Neuronal stem cell (in vitro differentiated cells): ENCODE measurements around the gene BAD.

Experiments
- DNase-seq: peaks from one replicate; pipeline ENCODE4 v3.0.0-alpha.2; 2013; ENCODE audit warnings: low spot score
- H2AFZ ChIP-seq: one replicate; pipeline ENCODE4 v1.6.1; 2013; ENCODE audit warnings: mild to moderate bottlenecking, low read length, inconsistent platforms
- H2AK5ac ChIP-seq: 2 replicates; pipeline ENCODE4 v1.6.1; 2013; ENCODE audit warnings: low read depth, mild to moderate bottlenecking, inconsistent platforms, low read length, moderate library complexity, mixed read lengths
- H2BK120ac ChIP-seq: 2 replicates; pipeline ENCODE4 v1.6.1; 2013; ENCODE audit warnings: low read depth, mild to moderate bottlenecking, inconsistent platforms, low read length, moderate library complexity, mixed read lengths
- H2BK12ac ChIP-seq: one replicate; pipeline ENCODE4 v1.6.1; 2013; ENCODE audit warnings: low read length, inconsistent platforms
- H2BK15ac ChIP-seq: 2 replicates; pipeline ENCODE4 v1.6.1; 2013; ENCODE audit warnings: mild to moderate bottlenecking, low read length, inconsistent platforms, mixed read lengths
- H2BK5ac ChIP-seq: one replicate; pipeline ENCODE4 v1.6.1; 2013; ENCODE audit warnings: inconsistent platforms, mild to moderate bottlenecking, low read length, moderate library complexity
- H3K14ac ChIP-seq: one replicate; pipeline ENCODE4 v1.6.1; 2013; ENCODE audit warnings: low read length, inconsistent platforms
- H3K18ac ChIP-seq: 2 replicates; pipeline ENCODE4 v1.6.1; 2013; ENCODE audit warnings: low read length, inconsistent platforms
- H3K23ac ChIP-seq: 2 replicates; pipeline ENCODE4 v1.6.1; 2013; ENCODE audit warnings: low read depth, mild to moderate bottlenecking, mixed read lengths, low read length, inconsistent platforms; ENCODE audit not compliant: poor library complexity
- H3K27ac ChIP-seq: replicated peaks from 3 replicates; pipeline ENCODE4 v1.5.1; 2013; ENCODE audit warnings: low read length, inconsistent platforms
- H3K27me3 ChIP-seq, 3 experiments: 2 replicates each; pipeline ENCODE4 v1.6.1; 2013; ENCODE audit warnings: low read length in 3 of 3, mild to moderate bottlenecking in 2 of 3, inconsistent platforms in 1 of 3, low read depth in 1 of 3, mixed read lengths in 1 of 3, moderate library complexity in 1 of 3; ENCODE audit not compliant: control insufficient read depth in 3 of 3, insufficient read depth in 3 of 3
- H3K36me3 ChIP-seq, 2 donors: replicated peaks in 1 of 2; 2 replicates each; pipeline ENCODE4 v1.6.1; 2013; ENCODE audit warnings: low read length in 2 of 2; ENCODE audit not compliant: control insufficient read depth in 2 of 2, insufficient read depth in 2 of 2
- H3K4ac ChIP-seq: 2 replicates; pipeline ENCODE4 v1.6.1; 2013; ENCODE audit warnings: inconsistent platforms, mild to moderate bottlenecking, low read length, moderate library complexity
- H3K4me1 ChIP-seq, 2 donors: 1 replicate in 1 of 2; 2 replicates in 1 of 2; pipeline ENCODE4 v1.6.1; 2013; ENCODE audit warnings: low read length in 2 of 2, low read depth in 1 of 2; ENCODE audit not compliant: control insufficient read depth in 2 of 2, insufficient read depth in 1 of 2
- H3K4me2 ChIP-seq: one replicate; pipeline ENCODE4 v1.6.1; 2013; ENCODE audit warnings: mild to moderate bottlenecking, low read length, inconsistent platforms; ENCODE audit not compliant: insufficient read depth, poor library complexity, severe bottlenecking
- H3K4me3 ChIP-seq, 2 donors: 2 replicates each; pipeline ENCODE4 v1.5.1; 2013; ENCODE audit warnings: low read length in 2 of 2, mild to moderate bottlenecking in 2 of 2, inconsistent platforms in 1 of 2, moderate library complexity in 1 of 2
- H3K79me1 ChIP-seq: one replicate; pipeline ENCODE4 v1.6.1; 2013; ENCODE audit warnings: low read depth, mild to moderate bottlenecking, inconsistent platforms, low read length, moderate library complexity
- H3K9ac ChIP-seq: one replicate; pipeline ENCODE4 v1.6.1; 2013; ENCODE audit warnings: mild to moderate bottlenecking, low read depth, low read length, inconsistent platforms; ENCODE audit not compliant: poor library complexity
- H3K9me3 ChIP-seq, 2 donors: replicated peaks in 1 of 2; 2 replicates each; pipeline versions ENCODE3 to v1.6.1; 2013; ENCODE audit warnings: low read length in 2 of 2, mild to moderate bottlenecking in 2 of 2, inconsistent platforms in 1 of 2, low read depth in 1 of 2, mixed read lengths in 1 of 2, moderate library complexity in 1 of 2; ENCODE audit not compliant: control insufficient read depth in 2 of 2, insufficient read depth in 1 of 2
- H4K8ac ChIP-seq: one replicate; pipeline ENCODE4 v1.6.1; 2013; ENCODE audit warnings: low read depth, mild to moderate bottlenecking, inconsistent platforms, low read length, moderate library complexity
- H4K91ac ChIP-seq: one replicate; pipeline ENCODE4 v1.6.1; 2013; ENCODE audit warnings: low read length, low read depth, mild to moderate bottlenecking, inconsistent platforms; ENCODE audit not compliant: poor library complexity
- WGBS, 2 donors: extraction: QIAGEN DNeasy Blood & Tissue Kit; methylation state at CpG; one replicate each; pipeline ENCODE4 v1.1.7; 2013; ENCODE audit warnings: missing lambda C conversion rate in 2 of 2, mixed read lengths in 1 of 2; ENCODE audit not compliant: insufficient read length in 2 of 2, insufficient replicate concordance in 1 of 2; ENCODE audit errors: extremely low coverage in 2 of 2; 5-methylcytosine and 5-hydroxymethylcytosine counted together

Gene BAD

GRCh38 chr11:64256300-64256699 lies 28.2 kb downstream of the BAD start:
- no peak overlapping the region for H4K91ac ChIP-seq
- peak overlapping the region; percentile 1 for H2BK5ac ChIP-seq
- no peaks in the 10 kb centered on the region for H3K27me3 ChIP-seq
- H4K8ac ChIP-seq, result no peak overlapping the region
- H2BK120ac ChIP-seq, result no peak overlapping the region
- H3K9me3 ChIP-seq, result no peaks in the 10 kb centered on the region
- H2AK5ac ChIP-seq, result no peak overlapping the region
- no peak overlapping the region for H2AFZ ChIP-seq
- peaks cover 2 to 6% of the 10 kb centered on the region in 2 donors for H3K4me1 ChIP-seq
- H2BK15ac ChIP-seq, result no peak overlapping the region
- no peak overlapping the region for H3K14ac ChIP-seq
- no peak overlapping the region for H2BK12ac ChIP-seq
- H3K18ac ChIP-seq, result no peak overlapping the region
- no CpG with 5 or more reads among the region's 15 CpGs for WGBS, 2 donors
- H3K27ac ChIP-seq, result no peak overlapping the region
- no peak overlapping the region for H3K4ac ChIP-seq
- H3K4me3 ChIP-seq, result peak overlapping the region in 1 of 2 donors; percentile 53
- DNase-seq, result no peak
- H3K9ac ChIP-seq, result no peak overlapping the region
- peak overlapping the region; percentile 93 for H3K23ac ChIP-seq
- H3K79me1 ChIP-seq, result peaks cover 2% of the 10 kb centered on the region
- H3K36me3 ChIP-seq, result peaks cover 31 to 63% of the 10 kb centered on the region in 2 donors
- no peak overlapping the region for H3K4me2 ChIP-seq

GRCh38 chr11:64255135-64256128 lies 29.0 kb downstream of the BAD start:
- Histone ChIP-seq H3K36me3 (peaks cover 29 to 59% of the 10 kb centered on the region in 2 donors), H2AFZ (no peak overlapping the region), H3K23ac (no peak overlapping the region), H2AK5ac (no peak overlapping the region), H4K8ac (no peak overlapping the region), H2BK12ac (no peak overlapping the region), H2BK120ac (no peak overlapping the region), H2BK15ac (no peak overlapping the region), H3K4ac (no peak overlapping the region), H3K4me1 (peaks cover 9 to 10% of the 10 kb centered on the region in 2 donors), H3K4me3 (no peak overlapping the region), H3K18ac (no peak overlapping the region), H3K9me3 (no peaks in the 10 kb centered on the region), H3K27ac (no peak overlapping the region), H2BK5ac (peak overlapping the region; percentile 1), H3K4me2 (no peak overlapping the region), H3K79me1 (no peaks in the 10 kb centered on the region), H3K27me3 (no peaks in the 10 kb centered on the region), H3K9ac (no peak overlapping the region), H4K91ac (no peak overlapping the region), H3K14ac (no peak overlapping the region)
- WGBS, 2 donors, result no CpG with 5 or more reads among the region's 35 CpGs
- no peak for DNase-seq

- Histone ChIP-seq H3K27ac (no peak overlapping the region), H3K18ac (no peak overlapping the region), H2BK12ac (no peak overlapping the region), H2AFZ (no peak overlapping the region), H2BK15ac (no peak overlapping the region), H2AK5ac (no peak overlapping the region), H3K4ac (no peak overlapping the region), H2BK120ac (no peak overlapping the region), H2BK5ac (no peak overlapping the region), H3K79me1 (no peaks in the 10 kb centered on the region), H3K27me3 (no peaks in the 10 kb centered on the region), H3K9ac (no peak overlapping the region), H3K23ac (no peak overlapping the region), H3K4me3 (no peak overlapping the region), H4K91ac (no peak overlapping the region), H3K14ac (no peak overlapping the region), H3K9me3 (no peaks in the 10 kb centered on the region), H3K4me2 (no peak overlapping the region), H4K8ac (no peak overlapping the region), H3K4me1 (peaks cover 12 to 20% of the 10 kb centered on the region in 2 donors), H3K36me3 (peaks cover 19 to 48% of the 10 kb centered on the region in 2 donors)
- DNase-seq, result no peak
- WGBS, 2 donors, result no CpG with 5 or more reads among the region's 7 CpGs
These were observed 30.1 kb downstream of the BAD start for GRCh38 chr11:64254326-64254725.

- Histone ChIP-seq H3K9ac (no peak overlapping the region), H3K4me2 (no peak overlapping the region), H3K18ac (no peak overlapping the region), H2BK5ac (no peak overlapping the region), H3K27ac (no peak overlapping the region), H3K4me3 (no peak overlapping the region), H3K4ac (no peak overlapping the region), H3K23ac (no peak overlapping the region), H2BK12ac (no peak overlapping the region), H2AK5ac (no peak overlapping the region), H4K91ac (no peak overlapping the region), H4K8ac (no peak overlapping the region), H3K79me1 (no peaks in the 10 kb centered on the region), H2AFZ (no peak overlapping the region), H2BK15ac (no peak overlapping the region), H2BK120ac (no peak overlapping the region), H3K36me3 (peaks cover 12 to 39% of the 10 kb centered on the region in 2 donors), H3K4me1 (peaks cover 14 to 29% of the 10 kb centered on the region in 2 donors), H3K9me3 (no peaks in the 10 kb centered on the region), H3K14ac (no peak overlapping the region), H3K27me3 (no peaks in the 10 kb centered on the region)
- WGBS, 2 donors, result no CpG with 5 or more reads among the region's 5 CpGs
- no peak for DNase-seq
These were observed 31.0 kb downstream of the BAD start for GRCh38 chr11:64253481-64253880.
